Thyroid gland (tissue), 4 donors: Measurements from ENCODE around the gene EYA3. TPM values are rescaled to one million over a fixed set of nuclear protein-coding genes. Genes with fewer than 3 reads are reported as not detected.
A peak's percentile ranks its signal among the peaks of the same experiment; 100 is the strongest.

ENCODE experiments used
- DNase-seq, 2 donors: peaks; one replicate each; pipeline ENCODE4 v3.0.0-alpha.2; 2019
- H3K27ac ChIP-seq, 3 donors: fragments of 200-600 bp; sonication (generic); 1 replicate in 2 of 3; 2 replicates in 1 of 3; pipeline ENCODE4 v1.5.1; 2016 to 2019; ENCODE audit warnings: mild to moderate bottlenecking in 1 of 3, moderate library complexity in 1 of 3
- H3K27me3 ChIP-seq: fragments of 200-600 bp; sonication (generic); one replicate; pipeline ENCODE4 v1.5.1; 2019
- H3K36me3 ChIP-seq, 2 donors: fragments of 200-600 bp; sonication (generic); one replicate each; pipeline ENCODE4 v1.5.1; 2016 to 2019
- H3K4me1 ChIP-seq, 2 donors: fragments of 200-600 bp; sonication (generic); one replicate each; pipeline ENCODE4 v1.5.1; 2017 to 2019
- H3K4me3 ChIP-seq, 3 donors: fragments of 200-600 bp; sonication (generic); replicated peaks in 1 of 3; 1 replicate in 2 of 3; 2 replicates in 1 of 3; pipeline ENCODE4 v1.5.1; 2016; ENCODE audit warnings: mild to moderate bottlenecking in 1 of 3
- H3K9me3 ChIP-seq: fragments of 200-600 bp; sonication (generic); one replicate; pipeline ENCODE4 v1.5.1; 2017
- CTCF ChIP-seq, 6 experiments: fragments of 200-600 bp in 3 of 6; fragments of 450-650 bp in 3 of 6; sonication (generic) in 3 of 6; IDR thresholded peaks; one replicate each; pipeline ENCODE4 v1.5.1; 2016 to 2019; ENCODE audit warnings: antibody characterized with exemption in 6 of 6, mild to moderate bottlenecking in 2 of 6, inconsistent platforms in 1 of 6, moderate library complexity in 1 of 6
- POLR2A ChIP-seq, 2 donors: fragments of 450-650 bp; IDR thresholded peaks; one replicate each; pipeline ENCODE4 v1.6.1; 2017; ENCODE audit warnings: antibody characterized with exemption in 2 of 2, mild to moderate bottlenecking in 2 of 2, moderate library complexity in 1 of 2
- WGBS, 2 donors: methylation state at CpG; one replicate each; pipeline ENCODE4 v1.1.5; 2017; 5-methylcytosine and 5-hydroxymethylcytosine counted together
- intact Hi-C: fragments of 100-400 bp; cut with DNase I; formaldehyde crosslinking; loops from one replicate; pipeline ENCODE4 v1.15.1; 2023
- total RNA-seq, 4 donors: library from RNA; depleted of rRNA; stranded (reverse); fragments of >200 nt; gene quantifications; one replicate each; pipeline ENCODE4 v1.2.3, GENCODE V29; 2016

EYA3 gene
- total RNA-seq, 4 donors from 2014 or later, result 19.3 to 27.7 (median 20.0) TPM

GRCh38 chr1:28127617-28128257 is 39.3 kb upstream of the EYA3 start:
- intact Hi-C loops, result no loop called here
- H3K36me3 ChIP-seq, result no peaks in the 10 kb centered on the region
- TF ChIP-seq CTCF (IDR thresholded peaks at IDR 0.05) (no peak), POLR2A (IDR thresholded peaks at IDR 0.05) (no peak)
- WGBS, 2 donors, result 77 to 83% methylated on average over 3 of the region's 3 CpGs
- H3K4me3 ChIP-seq, result no peak overlapping the region
- H3K4me1 ChIP-seq, result peaks cover 16 to 36% of the 10 kb centered on the region in 2 donors
- H3K27ac ChIP-seq, result no peak overlapping the region
- H3K27me3 ChIP-seq, result no peaks in the 10 kb centered on the region
- no peak for DNase-seq
- H3K9me3 ChIP-seq, result no peaks in the 10 kb centered on the region

GRCh38 chr1:28126783-28127490 is 38.5 kb upstream of the EYA3 start:
- H3K36me3 ChIP-seq, result no peaks in the 10 kb centered on the region
- H3K4me3 ChIP-seq, result no peak overlapping the region
- no peak for TF ChIP-seq CTCF (IDR thresholded peaks at IDR 0.05)
- no peak for TF ChIP-seq POLR2A (IDR thresholded peaks at IDR 0.05)
- no peak for DNase-seq
- H3K27me3 ChIP-seq, result no peaks in the 10 kb centered on the region
- 77 to 83% methylated on average over 5 of the region's 5 CpGs for WGBS, 2 donors
- intact Hi-C loops, result no loop called here
- peaks cover 15 to 33% of the 10 kb centered on the region in 2 donors for H3K4me1 ChIP-seq
- peak overlapping the region in 1 of 3 donors; percentile 20 for H3K27ac ChIP-seq
- no peaks in the 10 kb centered on the region for H3K9me3 ChIP-seq

DNA sequence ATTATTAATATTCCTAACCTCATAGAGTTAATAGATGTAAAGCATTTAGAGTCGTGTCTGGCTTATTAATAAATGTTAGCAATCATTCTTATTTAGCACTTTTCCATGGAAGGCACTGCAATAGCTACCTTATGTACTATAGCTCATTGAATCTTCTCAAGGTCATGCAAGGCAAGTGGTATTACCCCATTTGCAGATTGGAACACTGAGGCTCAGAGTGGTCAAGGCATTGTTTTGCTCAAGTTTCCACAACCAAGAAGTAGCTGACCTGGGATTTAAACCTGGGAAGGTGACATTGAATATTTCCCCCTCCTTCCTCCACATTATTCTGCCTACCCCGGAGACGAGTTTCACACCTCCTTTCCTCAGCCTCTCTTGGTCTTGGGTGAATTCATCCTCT is 37.8 kb upstream of the EYA3 start:
- no peak for DNase-seq
- H3K27ac ChIP-seq, result peak overlapping the region in 1 of 3 donors; percentile 20
- H3K27me3 ChIP-seq, result no peaks in the 10 kb centered on the region
- 42 to 51% methylated on average over 3 of the region's 3 CpGs for WGBS, 2 donors
- no peaks in the 10 kb centered on the region for H3K36me3 ChIP-seq
- peaks cover 17 to 35% of the 10 kb centered on the region in 2 donors for H3K4me1 ChIP-seq
- no peaks in the 10 kb centered on the region for H3K9me3 ChIP-seq
- TF ChIP-seq CTCF (IDR thresholded peaks at IDR 0.05) (no peak), POLR2A (IDR thresholded peaks at IDR 0.05) (no peak)
- H3K4me3 ChIP-seq, result no peak overlapping the region
- intact Hi-C loops, result no loop called here

- no peak for DNase-seq
- 57 to 58% methylated on average over 4 of the region's 4 CpGs for WGBS, 2 donors
- Histone ChIP-seq H3K4me1 (peaks cover 17 to 25% of the 10 kb centered on the region in 2 donors), H3K4me3 (no peak overlapping the region), H3K9me3 (no peaks in the 10 kb centered on the region), H3K36me3 (no peaks in the 10 kb centered on the region), H3K27me3 (no peaks in the 10 kb centered on the region), H3K27ac (peak overlapping the region; percentile 41 to 65 (median 64))
- intact Hi-C loops, result no loop called here
- TF ChIP-seq CTCF (IDR thresholded peaks at IDR 0.05) (no peak), POLR2A (IDR thresholded peaks at IDR 0.05) (no peak)
Measured at GRCh38 chr1:28123461-28123961, 35.1 kb upstream of the EYA3 start.

DNA sequence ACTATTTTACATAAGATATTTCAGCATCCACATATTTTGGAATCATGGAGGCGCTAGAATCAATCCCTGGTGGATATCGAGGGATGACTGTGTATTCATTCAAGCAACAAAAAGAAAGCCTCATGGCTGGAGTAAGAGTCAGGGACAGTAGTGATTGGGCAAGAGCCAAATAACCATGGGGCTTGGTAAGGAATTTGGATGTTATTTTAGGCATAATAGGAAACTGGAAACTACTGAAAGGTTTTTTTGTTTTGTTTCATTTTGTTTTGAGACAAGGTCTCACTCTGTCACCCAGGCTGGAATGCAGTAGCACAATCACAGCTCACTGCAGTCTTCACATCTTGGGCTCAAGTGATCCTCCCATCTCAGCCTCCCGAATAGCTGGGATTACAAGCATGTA is 33.8 kb upstream of the EYA3 start:
- Histone ChIP-seq H3K36me3 (no peaks in the 10 kb centered on the region), H3K4me3 (no peak overlapping the region), H3K27ac (peak overlapping the region; percentile 49 to 65 (median 64)), H3K27me3 (no peaks in the 10 kb centered on the region), H3K9me3 (no peaks in the 10 kb centered on the region), H3K4me1 (peaks cover 17 to 25% of the 10 kb centered on the region in 2 donors)
- peak; percentile 57 to 62 for DNase-seq
- no peak for TF ChIP-seq POLR2A (IDR thresholded peaks at IDR 0.05)
- peak in 1 of 6 experiments; percentile 2 for TF ChIP-seq CTCF (IDR thresholded peaks at IDR 0.05)
- WGBS, 2 donors, result 48 to 55% methylated on average over 3 of the region's 3 CpGs
- intact Hi-C loops, result no loop called here
